Heart right ventricle (tissue), 16 donors: ENCODE measurements around the gene ALDH1A3. TPM values are rescaled to one million over a fixed set of nuclear protein-coding genes. Genes with fewer than 3 reads are reported as not detected.

ENCODE experiments used
- ATAC-seq, 8 donors: fragments of 200-7000 bp; cut with Tn5 transposase; one replicate each; pipeline ENCODE4 v1.9.1; 2020; ENCODE audit warnings: mild to moderate bottlenecking in 8 of 8, moderate library complexity in 8 of 8, moderate number of reproducible peaks in 1 of 8
- DNase-seq, 2 donors: peaks; one replicate each; pipeline ENCODE4 v3.0.0-alpha.2; 2020
- H3K27ac ChIP-seq, 10 donors: fragments of 200-600 bp; sonication (generic) in 2 of 10; one replicate each; pipeline versions ENCODE4 v1.5.0 to v1.8.0; 2020 to 2022; ENCODE audit warnings: mild to moderate bottlenecking in 3 of 10
- H3K27me3 ChIP-seq, 7 donors: fragments of 200-600 bp; one replicate each; pipeline ENCODE4 v1.8.0; 2021 to 2022; ENCODE audit warnings: mild to moderate bottlenecking in 2 of 7
- H3K36me3 ChIP-seq, 9 donors: fragments of 200-600 bp; sonication (generic) in 1 of 9; one replicate each; pipeline versions ENCODE4 v1.5.0 to v1.8.0; 2020 to 2022; ENCODE audit warnings: mild to moderate bottlenecking in 2 of 9
- H3K4me1 ChIP-seq, 9 donors: fragments of 200-600 bp; sonication (generic) in 1 of 9; one replicate each; pipeline versions ENCODE4 v1.5.0 to v1.8.0; 2020 to 2022; ENCODE audit warnings: mild to moderate bottlenecking in 4 of 9
- H3K4me3 ChIP-seq, 10 donors: fragments of 200-600 bp; sonication (generic) in 2 of 10; one replicate each; pipeline versions ENCODE4 v1.5.0 to v1.8.0; 2020 to 2022; ENCODE audit warnings: mild to moderate bottlenecking in 7 of 10, moderate library complexity in 2 of 10
- H3K9me3 ChIP-seq, 11 donors: fragments of 200-600 bp in 10 of 11; sonication (generic) in 2 of 11; one replicate each; pipeline versions ENCODE4 v1.5.0 to v1.8.0; 2013 to 2022; ENCODE audit warnings: mild to moderate bottlenecking in 2 of 11, control low read depth in 1 of 11, moderate library complexity in 1 of 11
- CTCF ChIP-seq, 9 donors: fragments of 200-600 bp; sonication (generic) in 2 of 9; IDR thresholded peaks; one replicate each; pipeline versions ENCODE4 v1.5.0 to v1.8.0; 2021 to 2022; ENCODE audit warnings: antibody characterized with exemption in 9 of 9, mild to moderate bottlenecking in 5 of 9, moderate library complexity in 1 of 9
- WGBS, 2 donors: extraction: QIAGEN DNeasy Blood & Tissue Kit; methylation state at CpG; one replicate each; pipeline ENCODE4 v1.1.7; 2013; ENCODE audit warnings: inconsistent platforms in 1 of 2; 5-methylcytosine and 5-hydroxymethylcytosine counted together
- intact Hi-C, 10 donors: fragments of 100-400 bp; cut with DNase I; formaldehyde crosslinking; loops; one replicate each; pipeline versions ENCODE4 v1.11.1 to v1.14.2; 2022
- polyA plus RNA-seq, 2 donors: library from polyadenylated mRNA; stranded (reverse); fragments of 200-250 nt; gene quantifications; one replicate each; pipeline ENCODE4 v1.2.3, GENCODE V29; 2013
- total RNA-seq, 10 donors: library from RNA; stranded (reverse); fragmentation: NEBNext Ultra II Directional in 3 of 10; extraction: Animal tissue kit (Norgen Biotek cat#: 25700) in 3 of 10; gene quantifications; one replicate each; pipeline versions ENCODE4 v1.2.1 to v1.2.4, GENCODE V29; 2021 to 2023
- donor health status: Arrhythmogenic right ventricular cardiomyopathy.
- donor health status: ischemic (EF 13 %, LVEDD 7.1; RV severe dilation, severe dysfunction).
- donor health status: healthy with polysubstance abuse.
- donor health status: DM: no; HTN: yes; CAD: no.
- donor health status: DM: no; HTN: no; CAD: no.
- donor health status: ischemic (EF 25% LVEDD 6.9; RV normal size, moderate dysfunction).
- donor health status: ischemic (EF 25% LVEDD 5.7; RV mildly dilated, moderate dysfunction).
- donor health status: healthy.
- donor health status: DM: yes; HTN: yes; CAD: no.
- donor health status: Ischemic cardiomyopathy.
- donor health status: ischemic (EF 35%, LVEDD 5.7; RV mildly dilated, moderate dysfunction).
- donor health status: nonischemic (EF 11% LVEDD 7.7; RV severe dilation, severe dysfunction).
- donor health status: DM: yes; HTN: yes; CAD: no.
- donor health status: PGD.
- donor health status: ischemic (EF 29% LVEDD 5.4; RV normal size, mild dysfunction).
- donor health status: nonischemic (EF 23%, LVEDD 6.1; RV moderate dilation, normal function).

The ALDH1A3 gene
- total and polyA plus RNA-seq, 12 donors, result 0.96 to 24.9 (median 2.3) TPM

- H3K4me3 ChIP-seq, result no peak overlapping the region
- H3K27me3 ChIP-seq, result peaks cover 0 to 32% (median 25%) of the 10 kb centered on the region in 7 donors
- H3K27ac ChIP-seq, result no peak overlapping the region
- TF ChIP-seq CTCF (IDR thresholded peaks at IDR 0.05), result no peak
- no peak for DNase-seq
- H3K4me1 ChIP-seq, result peaks cover 0 to 13% (median 7%) of the 10 kb centered on the region in 9 donors
- whole genome bisulfite sequencing, 2 donors, result 73 to 85% methylated on average over 4 of the region's 4 CpGs
- no peaks in the 10 kb centered on the region for H3K9me3 ChIP-seq
- intact Hi-C loops, result no loop called here
- no peak for ATAC-seq
- no peaks in the 10 kb centered on the region for H3K36me3 ChIP-seq
Observed at GRCh38 chr15:100852630-100853029, 27.0 kb upstream of the ALDH1A3 start.

- H3K9me3 ChIP-seq, result no peaks in the 10 kb centered on the region
- no peaks in the 10 kb centered on the region for H3K36me3 ChIP-seq
- no peak overlapping the region for H3K4me3 ChIP-seq
- DNase-seq (no peak), ATAC-seq (no peak)
- TF ChIP-seq CTCF (IDR thresholded peaks at IDR 0.05), result no peak
- intact Hi-C loops, result no loop called here
- H3K27me3 ChIP-seq, result peaks cover 0 to 26% (median 16%) of the 10 kb centered on the region in 7 donors
- H3K27ac ChIP-seq, result no peak overlapping the region
- H3K4me1 ChIP-seq, result peaks cover 0 to 11% (median 7%) of the 10 kb centered on the region in 9 donors
- WGBS, 2 donors, result 77 to 85% methylated on average over 15 of the region's 15 CpGs
Observed at GRCh38 chr15:100853676-100854440, 25.8 kb upstream of the ALDH1A3 start.

GRCh38 chr15:100856867-100857266 is 22.8 kb upstream of the ALDH1A3 start:
- H3K4me3 ChIP-seq, result no peak overlapping the region
- H3K9me3 ChIP-seq, result peaks cover 0 to 11% (median 5%) of the 10 kb centered on the region in 11 donors
- no peaks in the 10 kb centered on the region for H3K36me3 ChIP-seq
- no peak for TF ChIP-seq CTCF (IDR thresholded peaks at IDR 0.05)
- 35 to 50% methylated on average over 5 of the region's 5 CpGs for WGBS, 2 donors
- no peak for DNase-seq
- no peak for ATAC-seq
- intact Hi-C loops, result no loop called here
- no peak overlapping the region for H3K27ac ChIP-seq
- H3K4me1 ChIP-seq, result no peaks in the 10 kb centered on the region
- peaks cover 0 to 11% (median 0%) of the 10 kb centered on the region in 7 donors for H3K27me3 ChIP-seq

- Histone ChIP-seq H3K27ac (no peak overlapping the region), H3K27me3 (peaks cover 0 to 8% (median 0%) of the 10 kb centered on the region in 7 donors), H3K9me3 (peaks cover 0 to 11% (median 5%) of the 10 kb centered on the region in 11 donors), H3K4me1 (peaks cover 0 to 1% (median 0%) of the 10 kb centered on the region in 9 donors), H3K4me3 (no peak overlapping the region), H3K36me3 (no peaks in the 10 kb centered on the region)
- ATAC-seq (no peak), DNase-seq (no peak)
- WGBS, 2 donors, result 78 to 87% methylated on average over 2 of the region's 2 CpGs
- TF ChIP-seq CTCF (IDR thresholded peaks at IDR 0.05), result no peak
- intact Hi-C loops, result no loop called here
Observed at GRCh38 chr15:100858294-100858693, 21.3 kb upstream of the ALDH1A3 start.
